UCSD-AML1 (cell line): ENCODE results near the gene HNRNPA1.
"Not testable (repeated sequence)": the region's sequence is repeated elsewhere in the genome, so short reads cannot be mapped to it uniquely, and the experiment has no call there.

Experiments used
- DNase-seq: peaks from one replicate; lab custom pipeline; 2025; ENCODE audit not compliant: unreplicated experiment; lab: John Stamatoyannopoulos, UW

The HNRNPA1 gene

GRCh38 chr12:54280468-54281260 is at the start of gene HNRNPA1:
HNRNPA1 (plus strand) TSS chr12:54280726; CDS start chr12:54280808, 82 bp downstream.
- peak; percentile 93 for DNase-seq

GRCh38 chr12:54231269-54231668 is 49.3 kb upstream of the HNRNPA1 start:
- DNase-seq = not testable (repeated sequence)

- DNase-seq = no peak
These were observed 47.7 kb upstream of the HNRNPA1 start for GRCh38 chr12:54232790-54233189.

- no peak for DNase-seq
These were observed 42.0 kb upstream of the HNRNPA1 start for GRCh38 chr12:54238531-54238930.

GRCh38 chr12:54239620-54240019 is 40.9 kb upstream of the HNRNPA1 start:
- DNase-seq = no peak

- DNase-seq = no peak
These were observed 40.4 kb upstream of the HNRNPA1 start for GRCh38 chr12:54240129-54240528.

- no peak for DNase-seq
These were observed 39.4 kb upstream of the HNRNPA1 start for GRCh38 chr12:54240971-54241588.

GRCh38 chr12:54246011-54246641 is 34.4 kb upstream of the HNRNPA1 start:
- DNase-seq = no peak

- no peak for DNase-seq
These were observed 31.0 kb upstream of the HNRNPA1 start for GRCh38 chr12:54249489-54249888.

GRCh38 chr12:54251667-54252284 is 28.8 kb upstream of the HNRNPA1 start:
- DNase-seq = no peak

- DNase-seq = no peak
These were observed 27.3 kb upstream of the HNRNPA1 start for GRCh38 chr12:54253240-54253639.

- no peak for DNase-seq
These were observed 23.2 kb upstream of the HNRNPA1 start for GRCh38 chr12:54257332-54257731.

GRCh38 chr12:54258201-54258681 is 22.3 kb upstream of the HNRNPA1 start:
- DNase-seq = no peak

GRCh38 chr12:54259194-54260011 is 21.1 kb upstream of the HNRNPA1 start:
- DNase-seq = no peak

- DNase-seq = no peak
These were observed 18.6 kb upstream of the HNRNPA1 start for GRCh38 chr12:54261815-54262402.

GRCh38 chr12:54262403-54262925 is 18.1 kb upstream of the HNRNPA1 start:
- DNase-seq = no peak

GRCh38 chr12:54265364-54265812 is 15.1 kb upstream of the HNRNPA1 start:
- no peak for DNase-seq

GRCh38 chr12:54266852-54267251 is 13.7 kb upstream of the HNRNPA1 start:
- DNase-seq = no peak

GRCh38 chr12:54270345-54270744 is 10.2 kb upstream of the HNRNPA1 start:
- DNase-seq = no peak

GRCh38 chr12:54272214-54272613 is 8.3 kb upstream of the HNRNPA1 start:
- DNase-seq = no peak
